Mucosa of rectum (tissue), 2 donors: ENCODE data around the gene PFN3.
"Not testable (repeated sequence)": the region's sequence is repeated elsewhere in the genome, so short reads cannot be mapped to it uniquely, and the experiment has no call there.

Experiments
- H3K27ac ChIP-seq, 2 donors: one replicate each; pipeline ENCODE4 v1.7.0; 2013; ENCODE audit warnings: inconsistent platforms in 2 of 2, low read depth in 2 of 2, low read length in 2 of 2
- H3K27me3 ChIP-seq, 2 donors: one replicate each; pipeline ENCODE4 v1.7.0; 2013; ENCODE audit warnings: low read length in 2 of 2; ENCODE audit not compliant: control insufficient read depth in 2 of 2, insufficient read depth in 2 of 2
- H3K36me3 ChIP-seq, 2 donors: one replicate each; pipeline ENCODE4 v1.7.0; 2013; ENCODE audit warnings: low read length in 2 of 2; ENCODE audit not compliant: control insufficient read depth in 2 of 2, insufficient read depth in 2 of 2
- H3K4me1 ChIP-seq, 2 donors: one replicate each; pipeline ENCODE4 v1.7.0; 2013; ENCODE audit warnings: low read length in 2 of 2, mild to moderate bottlenecking in 1 of 2; ENCODE audit not compliant: control insufficient read depth in 2 of 2, insufficient read depth in 2 of 2
- H3K4me3 ChIP-seq, 2 donors: one replicate each; pipeline ENCODE4 v1.7.0; 2013; ENCODE audit warnings: low read length in 2 of 2
- H3K9ac ChIP-seq, 2 donors: one replicate each; pipeline ENCODE4 v1.7.0; 2013; ENCODE audit warnings: low read length in 2 of 2, low read depth in 1 of 2, mild to moderate bottlenecking in 1 of 2
- H3K9me3 ChIP-seq, 2 donors: one replicate each; pipeline ENCODE4 v1.7.0; 2013; ENCODE audit warnings: low read length in 2 of 2; ENCODE audit not compliant: control insufficient read depth in 2 of 2
- donor health status: healthy.
- donor health status: Normal muscosa, but diverticular disease.

Gene PFN3

GRCh38 chr5:177383181-177383580 is 17.3 kb downstream of the PFN3 start:
- Histone ChIP-seq H3K9ac (no peak overlapping the region), H3K36me3 (no peaks in the 10 kb centered on the region), H3K9me3 (no peaks in the 10 kb centered on the region), H3K4me3 (no peak overlapping the region), H3K27ac (no peak overlapping the region), H3K4me1 (no peaks in the 10 kb centered on the region), H3K27me3 (peaks cover 0 to 3% of the 10 kb centered on the region in 2 donors)

- no peak overlapping the region for H3K27ac ChIP-seq
- no peaks in the 10 kb centered on the region for H3K36me3 ChIP-seq
- H3K4me1 ChIP-seq: no peaks in the 10 kb centered on the region
- H3K9me3 ChIP-seq: no peaks in the 10 kb centered on the region
- H3K4me3 ChIP-seq: no peak overlapping the region
- no peak overlapping the region for H3K9ac ChIP-seq
- H3K27me3 ChIP-seq: peaks cover 0 to 3% of the 10 kb centered on the region in 2 donors
Observed at GRCh38 chr5:177382423-177383029, 17.9 kb downstream of the PFN3 start.

- H3K36me3 ChIP-seq: no peaks in the 10 kb centered on the region
- no peak overlapping the region for H3K4me3 ChIP-seq
- no peak overlapping the region for H3K27ac ChIP-seq
- H3K27me3 ChIP-seq: peaks cover 0 to 3% of the 10 kb centered on the region in 2 donors
- no peak overlapping the region for H3K9ac ChIP-seq
- H3K9me3 ChIP-seq: no peaks in the 10 kb centered on the region
- H3K4me1 ChIP-seq: no peaks in the 10 kb centered on the region
Observed at GRCh38 chr5:177380805-177381126, 19.7 kb downstream of the PFN3 start.

- Histone ChIP-seq H3K4me1 (no peaks in the 10 kb centered on the region), H3K9me3 (no peaks in the 10 kb centered on the region), H3K4me3 (no peak overlapping the region), H3K36me3 (no peaks in the 10 kb centered on the region), H3K27ac (no peak overlapping the region), H3K9ac (no peak overlapping the region), H3K27me3 (peaks cover 0 to 3% of the 10 kb centered on the region in 2 donors)
Observed at GRCh38 chr5:177378884-177379883, 21.3 kb downstream of the PFN3 start.

- no peaks in the 10 kb centered on the region for H3K36me3 ChIP-seq
- no peak overlapping the region for H3K9ac ChIP-seq
- no peaks in the 10 kb centered on the region for H3K4me1 ChIP-seq
- no peaks in the 10 kb centered on the region for H3K9me3 ChIP-seq
- H3K4me3 ChIP-seq: no peak overlapping the region
- H3K27me3 ChIP-seq: peaks cover 0 to 3% of the 10 kb centered on the region in 2 donors
- no peak overlapping the region for H3K27ac ChIP-seq
Observed at GRCh38 chr5:177377851-177378776, 22.3 kb downstream of the PFN3 start.

GRCh38 chr5:177376107-177376506 is 24.4 kb downstream of the PFN3 start:
- no peak overlapping the region for H3K9ac ChIP-seq
- H3K27me3 ChIP-seq: no peaks in the 10 kb centered on the region
- H3K9me3 ChIP-seq: no peaks in the 10 kb centered on the region
- peaks cover 5 to 7% of the 10 kb centered on the region in 2 donors for H3K4me1 ChIP-seq
- peaks cover 0 to 4% of the 10 kb centered on the region in 2 donors for H3K36me3 ChIP-seq
- H3K27ac ChIP-seq: no peak overlapping the region
- no peak overlapping the region for H3K4me3 ChIP-seq

- not testable (repeated sequence) for H3K27me3 ChIP-seq, H3K4me1 ChIP-seq, H3K4me3 ChIP-seq, H3K9me3 ChIP-seq, H3K27ac ChIP-seq, H3K9ac ChIP-seq, H3K36me3 ChIP-seq
Observed at GRCh38 chr5:177375516-177375915, 24.9 kb downstream of the PFN3 start.

- Histone ChIP-seq H3K27ac (no peak overlapping the region), H3K4me3 (no peak overlapping the region), H3K36me3 (peaks cover 0 to 4% of the 10 kb centered on the region in 2 donors), H3K4me1 (peaks cover 9 to 13% of the 10 kb centered on the region in 2 donors), H3K9me3 (no peaks in the 10 kb centered on the region), H3K27me3 (no peaks in the 10 kb centered on the region), H3K9ac (no peak overlapping the region)
Observed at GRCh38 chr5:177374211-177374610, 26.2 kb downstream of the PFN3 start.

GRCh38 chr5:177373806-177374205 is 26.7 kb downstream of the PFN3 start:
- Histone ChIP-seq H3K9ac (no peak overlapping the region), H3K4me3 (no peak overlapping the region), H3K27ac (no peak overlapping the region), H3K27me3 (no peaks in the 10 kb centered on the region), H3K4me1 (peaks cover 9 to 17% of the 10 kb centered on the region in 2 donors), H3K9me3 (no peaks in the 10 kb centered on the region), H3K36me3 (peaks cover 0 to 4% of the 10 kb centered on the region in 2 donors)
